MG63 (cell line): ENCODE measurements around the gene RBMS1. TPM values are rescaled to one million over a fixed set of nuclear protein-coding genes. Genes with fewer than 3 reads are reported as not detected.
A peak's percentile ranks its signal among the peaks of the same experiment; 100 is the strongest.

Experiments used
- DNase-seq: peaks from one replicate; pipeline ENCODE4 v3.0.0-alpha.2; 2020
- H3K27me3 ChIP-seq: fragments of 250-450 bp; sonication (Bioruptor Pico); 2 replicates; pipeline ENCODE4 v1.5.1; 2020; ENCODE audit warnings: mild to moderate bottlenecking, moderate library complexity
- H3K36me3 ChIP-seq: fragments of 250-450 bp; sonication (Bioruptor Pico); 2 replicates; pipeline ENCODE4 v1.5.1; 2020; ENCODE audit warnings: mild to moderate bottlenecking, moderate library complexity
- H3K4me3 ChIP-seq: fragments of 250-450 bp; sonication (Bioruptor Pico); 2 replicates; pipeline ENCODE4 v1.5.1; 2020; ENCODE audit warnings: mild to moderate bottlenecking, moderate library complexity
- H3K9me3 ChIP-seq: fragments of 250-450 bp; sonication (Bioruptor Pico); 2 replicates; pipeline ENCODE4 v1.5.1; 2020; ENCODE audit warnings: mild to moderate bottlenecking, moderate library complexity
- total RNA-seq: library from RNA; depleted of rRNA; stranded (reverse); fragments of >200 nt; shearing (Covaris generic); gene quantifications from 2 replicates; pipeline ENCODE4 v1.2.3, GENCODE V29; 2014; ENCODE audit warnings: low replicate concordance

Gene RBMS1
- total RNA-seq, 1 experiment from 2014 or later: 38.7 TPM

DNA sequence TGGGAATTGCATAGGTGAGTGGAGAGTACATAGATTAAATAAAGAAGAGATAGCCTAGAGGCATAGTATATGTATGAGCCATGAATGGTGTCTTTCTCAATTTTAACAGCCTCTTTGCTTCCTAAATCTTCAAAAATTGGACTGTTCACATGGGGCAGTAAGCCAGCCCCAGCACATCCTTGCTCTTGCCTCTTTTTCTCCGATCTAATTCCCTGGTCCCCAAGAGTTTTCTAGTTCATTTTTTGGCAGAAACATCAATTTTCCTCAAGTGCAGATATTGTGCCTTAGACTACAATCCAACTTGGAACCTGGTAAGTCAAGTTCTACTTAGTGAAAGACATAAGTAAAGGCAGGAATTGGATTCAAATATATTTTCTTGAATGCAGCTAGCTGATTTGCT is 243.7 kb downstream of the RBMS1 start:
- no peak for DNase-seq
- Histone ChIP-seq H3K27me3 (no peaks in the 10 kb centered on the region), H3K4me3 (no peak overlapping the region), H3K9me3 (no peaks in the 10 kb centered on the region), H3K36me3 (no peaks in the 10 kb centered on the region)

DNA sequence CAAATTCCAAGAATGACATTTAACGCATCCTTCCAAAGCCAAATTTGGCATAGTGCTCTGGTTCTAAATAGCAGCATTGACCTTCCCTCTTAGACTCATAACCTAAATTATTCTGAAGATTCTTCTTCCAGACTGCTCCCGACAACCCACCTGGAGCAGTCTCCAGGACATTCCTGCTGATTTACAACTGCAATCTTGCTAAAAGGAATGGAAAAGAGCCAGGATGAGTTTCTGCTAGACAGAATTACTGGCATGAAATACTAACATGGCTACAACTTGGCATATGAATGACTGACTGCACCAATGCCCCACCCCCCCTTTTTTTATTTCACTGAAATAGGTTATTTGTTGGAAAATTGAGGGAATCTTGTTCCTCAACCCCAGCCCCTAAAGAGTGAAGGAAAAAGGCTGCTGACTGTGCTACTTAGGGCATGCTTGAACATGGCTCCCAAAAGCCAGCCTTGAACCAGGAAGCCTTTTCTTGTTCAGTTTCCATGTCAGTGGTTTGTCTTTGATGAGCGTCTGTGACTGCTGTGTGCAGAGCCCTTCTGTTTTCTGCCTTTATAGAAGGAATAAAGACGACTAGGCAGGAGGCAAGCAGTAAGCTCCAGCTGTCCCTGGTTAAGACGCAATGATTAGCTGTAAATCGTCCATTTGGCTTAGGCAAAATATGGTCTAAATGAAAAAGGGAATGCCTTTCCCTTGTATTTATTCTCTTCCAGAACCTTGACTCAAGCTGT is 246.1 kb downstream of the RBMS1 start:
- no peaks in the 10 kb centered on the region for H3K36me3 ChIP-seq
- H3K9me3 ChIP-seq: no peaks in the 10 kb centered on the region
- DNase-seq: no peak
- H3K27me3 ChIP-seq: no peaks in the 10 kb centered on the region
- no peak overlapping the region for H3K4me3 ChIP-seq

DNA sequence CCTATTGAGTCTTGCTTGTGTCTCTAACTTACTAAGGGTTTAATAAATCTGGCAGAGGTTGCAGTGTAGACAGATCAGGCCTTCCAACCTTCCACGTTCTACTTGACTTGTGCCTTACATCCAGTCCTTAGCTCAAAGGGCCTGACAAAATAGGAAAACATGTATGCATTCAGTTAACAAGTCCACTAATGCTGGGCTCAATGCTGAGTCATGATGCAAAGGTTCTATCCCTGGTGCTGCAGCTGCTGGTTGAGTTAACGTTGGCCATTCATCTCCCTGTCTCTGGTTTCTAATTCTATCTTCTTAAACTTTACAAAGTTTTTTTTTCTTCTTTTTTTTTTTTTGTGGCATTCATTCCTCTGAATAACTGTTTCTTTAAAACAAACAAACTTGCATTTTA is 247.3 kb downstream of the RBMS1 start:
- H3K36me3 ChIP-seq: no peaks in the 10 kb centered on the region
- H3K9me3 ChIP-seq: no peaks in the 10 kb centered on the region; the same call in 1 of the 2 replicates
- DNase-seq: no peak
- no peaks in the 10 kb centered on the region for H3K27me3 ChIP-seq
- H3K4me3 ChIP-seq: no peak overlapping the region

DNA sequence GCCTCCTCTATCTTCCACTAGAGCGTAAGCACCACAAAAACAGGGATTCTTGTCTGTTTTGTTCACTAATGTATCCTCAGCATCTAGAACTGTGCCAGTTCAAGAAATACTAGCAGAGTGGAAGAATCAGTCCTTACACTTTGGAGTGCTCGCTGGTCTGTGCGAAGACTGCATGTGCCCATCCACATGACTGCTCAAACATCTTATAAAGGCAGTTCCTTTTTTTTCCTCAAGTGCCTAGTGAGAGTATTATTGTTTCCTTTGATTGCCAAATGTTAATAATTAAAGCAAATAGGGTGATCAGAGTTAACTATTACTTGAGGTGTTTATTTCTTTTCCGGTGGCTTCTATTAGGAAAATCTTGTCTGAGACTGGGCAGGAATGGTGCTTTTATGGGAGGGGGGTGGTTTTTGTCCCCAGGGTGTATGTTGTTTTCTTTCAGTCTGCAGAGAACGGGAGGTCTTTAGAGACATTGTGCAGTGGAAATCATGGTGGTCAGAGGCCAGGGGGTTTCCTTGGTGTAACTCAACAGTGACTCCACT is 247.9 kb downstream of the RBMS1 start:
- H3K9me3 ChIP-seq: no peaks in the 10 kb centered on the region; the same call in 1 of the 2 replicates
- H3K27me3 ChIP-seq: no peaks in the 10 kb centered on the region

DNA sequence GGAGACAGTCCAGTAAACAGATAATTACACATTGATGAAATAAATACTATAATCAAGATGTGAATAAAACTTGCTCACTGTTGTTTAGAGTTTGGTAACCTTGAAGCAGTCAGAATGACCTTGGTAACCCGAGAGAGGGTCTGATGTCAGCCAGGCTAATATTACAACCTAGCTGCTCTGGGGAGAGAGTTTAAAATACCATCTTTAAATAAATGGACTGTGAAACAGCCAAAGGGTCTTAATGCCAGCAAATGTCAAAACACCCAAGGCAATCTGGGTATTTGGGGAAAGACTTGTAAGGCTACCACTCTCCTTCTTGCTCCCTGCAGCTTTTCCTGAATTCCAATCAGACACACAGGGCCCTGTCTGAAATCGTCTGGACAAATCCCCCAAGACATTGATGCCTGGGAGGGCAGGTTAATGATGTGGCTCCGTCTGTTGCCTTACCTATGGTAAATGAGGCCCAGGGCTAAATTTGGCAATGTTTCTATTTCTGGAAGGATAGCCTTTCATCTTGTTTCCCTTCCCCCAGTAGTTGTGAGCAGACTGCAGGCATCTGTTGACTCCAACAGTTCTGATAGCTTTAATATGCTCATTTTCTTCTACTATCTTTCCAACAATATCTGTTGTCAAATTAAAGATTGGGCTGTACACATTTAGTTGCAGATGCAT is 250.6 kb downstream of the RBMS1 start:
- DNase-seq: no peak
- Histone ChIP-seq H3K9me3 (no peaks in the 10 kb centered on the region; the same call in 1 of the 2 replicates), H3K36me3 (no peaks in the 10 kb centered on the region), H3K4me3 (no peak overlapping the region), H3K27me3 (no peaks in the 10 kb centered on the region)

More for the DNA sequence above, 247.9 kb downstream of the RBMS1 start:
- no peak for DNase-seq
- Histone ChIP-seq H3K36me3 (no peaks in the 10 kb centered on the region), H3K4me3 (no peak overlapping the region)

DNA sequence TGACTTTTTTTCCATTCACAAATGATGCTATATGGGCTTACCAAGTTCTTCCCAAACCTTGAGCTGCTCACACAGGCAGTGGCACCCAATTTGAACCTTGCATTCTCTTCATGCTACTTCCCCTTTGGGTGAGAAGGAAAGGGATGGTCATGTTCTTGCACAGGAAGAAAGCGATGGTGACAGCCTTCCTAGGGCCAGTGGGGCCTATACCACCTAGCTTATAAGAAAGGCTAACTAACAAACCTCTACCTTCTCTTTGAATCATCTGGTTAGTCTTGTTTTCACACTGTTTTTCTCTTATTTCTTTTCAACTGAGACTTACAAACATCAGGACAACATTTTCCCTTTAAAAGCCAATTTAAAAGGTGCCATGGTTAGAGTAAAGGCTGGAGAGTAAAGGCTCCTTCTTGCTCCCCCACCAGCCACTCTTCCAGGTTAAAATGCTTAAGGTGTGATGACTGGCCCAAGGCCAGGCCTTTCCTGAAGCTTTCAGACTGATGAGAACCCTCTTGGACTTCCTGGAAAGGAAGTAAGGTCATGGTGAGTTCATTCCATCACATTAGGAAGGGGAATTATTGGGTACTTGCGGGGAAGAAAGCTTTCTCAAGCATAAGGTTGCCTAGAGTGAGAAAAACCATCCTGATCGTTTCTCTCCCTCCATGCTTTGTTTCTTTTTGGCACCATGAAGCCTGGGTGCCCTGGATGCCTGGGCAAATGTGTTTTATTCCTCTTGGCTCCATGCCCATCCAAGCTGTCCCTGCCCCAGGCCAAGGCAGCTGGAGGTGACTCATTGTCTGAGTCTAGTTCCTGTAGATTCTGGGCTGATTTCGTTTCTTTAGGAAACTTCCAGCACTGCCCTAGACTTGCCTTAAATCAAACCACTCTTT is 252.1 kb downstream of the RBMS1 start:
- Histone ChIP-seq H3K9me3 (no peaks in the 10 kb centered on the region; the same call in 1 of the 2 replicates), H3K4me3 (no peak overlapping the region), H3K36me3 (no peaks in the 10 kb centered on the region), H3K27me3 (no peaks in the 10 kb centered on the region)
- DNase-seq: peak; percentile 82

DNA sequence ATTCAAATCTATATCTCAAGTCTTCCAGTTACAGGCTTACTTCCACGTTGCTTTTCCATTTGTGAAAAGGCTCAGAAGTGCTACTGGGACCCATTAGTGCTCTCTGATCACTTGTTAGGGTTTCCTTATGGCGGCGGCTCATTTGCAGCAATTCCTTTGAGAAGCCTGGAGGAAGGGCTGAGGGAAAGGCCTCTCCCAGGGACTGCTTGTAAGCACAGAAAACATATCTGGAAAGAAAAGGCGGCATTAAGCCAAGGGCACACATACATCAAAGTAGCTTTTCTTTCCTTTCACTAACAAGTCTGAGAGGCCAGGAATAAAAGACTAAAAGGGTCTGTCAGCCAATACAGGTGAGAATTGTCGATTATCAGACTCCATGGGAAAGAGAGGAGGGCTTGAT is 254.2 kb downstream of the RBMS1 start:
- Histone ChIP-seq H3K36me3 (no peaks in the 10 kb centered on the region), H3K4me3 (no peak overlapping the region), H3K9me3 (no peaks in the 10 kb centered on the region; the same call in 1 of the 2 replicates), H3K27me3 (no peaks in the 10 kb centered on the region)
- DNase-seq: no peak

DNA sequence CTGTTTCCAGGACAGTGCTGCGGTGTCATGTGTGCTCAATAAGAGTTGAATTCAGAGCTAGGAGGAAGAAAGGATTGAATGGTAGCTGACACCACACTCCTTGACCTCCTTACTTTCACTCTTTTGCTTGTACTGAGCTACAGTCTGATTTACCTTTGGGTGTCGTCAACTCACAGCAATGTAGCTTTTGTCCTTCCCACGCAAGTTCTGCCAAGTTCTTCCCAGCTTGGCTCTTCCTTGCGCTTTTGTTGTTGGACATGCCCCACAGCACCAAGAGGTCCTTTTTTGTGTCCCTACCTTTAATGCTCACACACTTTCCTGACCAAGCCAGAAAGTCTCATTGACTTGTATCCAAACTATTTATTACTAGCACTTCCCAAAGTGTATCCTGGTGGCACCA is 255.2 kb downstream of the RBMS1 start:
- no peaks in the 10 kb centered on the region for H3K36me3 ChIP-seq
- H3K9me3 ChIP-seq: no peaks in the 10 kb centered on the region; the same call in 1 of the 2 replicates
- H3K27me3 ChIP-seq: no peaks in the 10 kb centered on the region
- DNase-seq: no peak
- H3K4me3 ChIP-seq: no peak overlapping the region

DNA sequence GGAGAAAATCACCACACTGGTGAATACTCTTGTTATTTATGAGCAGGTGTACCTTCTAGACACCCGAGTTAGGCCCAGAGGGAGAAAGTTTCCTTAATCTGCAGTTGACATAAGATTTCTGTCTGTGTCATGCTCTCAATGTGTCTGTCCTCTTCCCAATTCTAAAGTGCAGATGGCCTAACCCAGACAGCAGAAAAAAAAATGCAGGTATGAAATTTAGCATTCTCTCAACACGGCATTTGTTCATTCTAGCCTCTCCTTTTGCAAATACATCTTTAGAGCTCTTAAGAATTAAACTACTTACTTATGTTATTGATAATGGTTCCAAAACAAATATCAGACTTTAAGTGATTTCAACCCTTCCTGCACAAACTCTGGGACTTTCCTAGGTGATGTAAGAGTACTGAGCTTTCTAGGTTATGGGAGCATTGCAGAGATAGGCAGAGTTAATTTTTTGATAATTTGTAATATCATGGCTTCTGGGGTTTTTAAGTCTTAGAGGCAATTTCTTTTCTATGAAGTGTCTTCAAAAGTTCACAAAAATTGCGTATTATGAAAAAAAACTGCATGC is 260.6 kb downstream of the RBMS1 start:
- Histone ChIP-seq H3K36me3 (no peaks in the 10 kb centered on the region), H3K9me3 (no peaks in the 10 kb centered on the region), H3K4me3 (no peak overlapping the region), H3K27me3 (no peaks in the 10 kb centered on the region)
- no peak for DNase-seq

DNA sequence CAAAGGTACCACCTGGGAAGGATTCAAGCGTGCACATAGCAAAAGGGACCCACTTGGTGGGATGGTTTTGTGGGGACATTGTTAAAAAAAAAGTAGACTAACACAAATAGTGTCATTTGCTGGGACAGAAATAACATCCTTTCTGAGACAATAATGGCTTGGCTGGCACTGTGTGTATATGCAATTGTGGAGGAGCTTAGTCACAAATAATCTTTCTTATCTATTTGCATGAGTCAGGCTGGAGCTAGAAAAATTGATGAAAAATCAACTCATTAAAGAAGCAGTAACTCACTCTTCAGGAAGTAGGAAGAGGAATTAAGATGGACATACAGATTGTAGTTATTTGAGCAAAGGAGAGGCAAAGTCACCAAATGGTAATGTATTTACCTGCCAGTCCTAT is 264.0 kb downstream of the RBMS1 start:
- no peak for DNase-seq
- H3K36me3 ChIP-seq: no peaks in the 10 kb centered on the region
- no peak overlapping the region for H3K4me3 ChIP-seq

DNA sequence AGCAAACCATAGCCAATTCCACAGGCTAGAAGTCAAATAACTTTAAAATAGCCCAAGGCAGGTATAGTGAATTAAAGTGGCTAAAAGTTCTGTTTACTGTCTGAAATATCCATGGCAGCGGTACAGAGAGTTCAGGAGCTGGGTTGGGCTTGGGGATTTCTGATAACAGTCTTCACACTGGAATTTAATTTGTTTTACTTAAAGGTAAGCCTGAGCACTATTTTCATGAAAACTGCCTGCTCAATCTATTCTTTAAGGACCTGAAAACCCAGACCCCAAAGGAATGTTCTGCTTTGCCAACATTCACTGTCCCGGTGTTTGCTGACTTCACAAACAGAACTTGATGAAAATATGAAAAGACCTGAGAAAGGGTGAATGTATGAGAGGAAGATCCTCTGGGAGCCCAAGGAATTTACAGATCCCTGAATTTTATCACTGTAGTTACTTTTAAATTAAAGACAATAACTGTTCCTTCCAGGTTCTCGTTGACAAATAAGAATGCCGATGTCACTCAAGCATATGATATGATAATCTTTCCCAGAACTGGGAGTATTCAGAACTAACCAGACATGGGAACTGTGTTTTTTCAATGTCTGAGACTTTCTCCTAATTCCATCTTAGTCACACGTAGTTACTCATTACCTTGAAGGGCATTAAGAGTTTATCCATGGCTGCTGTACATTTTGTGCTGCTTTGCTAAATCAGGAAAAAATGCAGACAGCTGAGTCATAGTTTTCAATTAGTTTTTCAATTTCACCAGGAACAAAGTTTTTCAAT is 265.3 kb downstream of the RBMS1 start:
- Histone ChIP-seq H3K9me3 (no peaks in the 10 kb centered on the region), H3K36me3 (no peaks in the 10 kb centered on the region), H3K27me3 (no peaks in the 10 kb centered on the region), H3K4me3 (no peak overlapping the region)
- DNase-seq: no peak

More for the DNA sequence above, 264.0 kb downstream of the RBMS1 start:
- Histone ChIP-seq H3K9me3 (no peaks in the 10 kb centered on the region), H3K27me3 (no peaks in the 10 kb centered on the region)

DNA sequence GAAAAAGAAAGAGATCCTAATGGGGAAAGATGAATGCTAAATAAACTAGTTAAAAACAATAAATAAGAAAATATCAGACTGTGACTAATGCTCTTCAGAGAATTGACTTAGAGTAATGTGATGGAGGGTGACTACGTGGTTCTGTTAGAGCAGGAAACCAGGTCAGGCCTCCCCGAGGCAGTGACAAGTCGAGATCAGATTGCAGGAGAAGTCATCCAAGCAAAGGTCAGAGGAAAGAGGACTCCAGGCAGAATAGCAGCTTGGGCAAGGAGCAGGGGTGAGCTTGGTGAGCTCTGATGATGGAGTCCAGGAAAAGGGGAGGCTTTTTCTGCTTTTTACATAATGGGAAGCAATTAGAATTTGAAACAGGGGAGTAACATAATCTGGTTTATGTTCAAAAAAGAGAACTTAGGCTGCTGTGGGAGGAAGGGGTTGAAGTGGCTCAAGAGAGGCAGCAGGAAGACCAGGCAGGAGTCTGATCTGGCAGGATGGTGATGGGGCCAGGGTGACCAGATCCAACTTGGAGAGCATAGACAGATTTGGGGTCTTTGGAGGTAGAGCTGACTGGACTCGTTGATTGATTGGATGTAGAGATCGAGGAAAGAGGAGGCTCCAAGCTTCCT is 266.2 kb downstream of the RBMS1 start:
- peak; percentile 23 for DNase-seq
- H3K9me3 ChIP-seq: no peaks in the 10 kb centered on the region
- no peak overlapping the region for H3K4me3 ChIP-seq
- no peaks in the 10 kb centered on the region for H3K27me3 ChIP-seq
- H3K36me3 ChIP-seq: no peaks in the 10 kb centered on the region

DNA sequence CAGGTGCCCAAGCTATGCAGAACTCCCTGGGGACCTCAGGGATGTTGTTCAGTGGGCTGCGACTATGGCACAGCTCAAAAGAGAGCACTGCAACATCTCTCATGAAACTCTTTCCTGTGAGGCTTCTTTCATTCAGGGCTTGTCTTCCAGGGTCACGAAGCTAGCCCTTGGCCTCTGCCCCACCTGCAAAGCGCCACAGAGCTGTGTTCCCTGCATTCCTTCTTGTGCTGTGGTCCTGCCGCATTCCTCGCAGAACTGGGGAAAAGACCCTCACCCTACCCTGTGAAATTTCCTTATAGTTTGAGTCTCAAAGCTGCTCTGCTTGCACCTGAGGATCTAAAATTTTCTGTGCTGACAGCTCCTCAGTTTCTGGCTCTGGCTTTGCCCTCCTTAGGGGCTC is 267.2 kb downstream of the RBMS1 start:
- Histone ChIP-seq H3K4me3 (no peak overlapping the region), H3K36me3 (no peaks in the 10 kb centered on the region), H3K9me3 (no peaks in the 10 kb centered on the region), H3K27me3 (no peaks in the 10 kb centered on the region)
- DNase-seq: no peak

DNA sequence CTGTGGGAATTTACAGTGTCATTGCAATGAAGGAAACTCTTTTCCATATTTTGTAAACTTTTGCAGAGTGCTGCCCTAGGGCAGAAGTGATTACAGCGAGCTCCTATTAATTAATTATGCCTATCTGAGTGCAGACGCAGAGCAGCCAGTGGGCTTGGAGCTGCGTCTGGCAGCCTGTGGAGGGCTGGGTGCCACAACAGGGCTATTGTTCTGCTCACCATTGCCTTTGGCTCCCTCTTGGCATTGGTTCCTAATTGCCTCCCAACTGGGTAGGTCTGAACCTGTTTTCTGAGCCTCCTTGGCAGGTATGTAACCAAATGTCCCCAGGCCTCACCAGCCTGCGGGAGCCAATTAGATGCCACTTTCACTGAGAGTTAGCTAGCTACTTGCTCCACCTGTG is 267.9 kb downstream of the RBMS1 start:
- Histone ChIP-seq H3K9me3 (no peaks in the 10 kb centered on the region), H3K4me3 (no peak overlapping the region), H3K27me3 (no peaks in the 10 kb centered on the region), H3K36me3 (no peaks in the 10 kb centered on the region)
- DNase-seq: no peak

DNA sequence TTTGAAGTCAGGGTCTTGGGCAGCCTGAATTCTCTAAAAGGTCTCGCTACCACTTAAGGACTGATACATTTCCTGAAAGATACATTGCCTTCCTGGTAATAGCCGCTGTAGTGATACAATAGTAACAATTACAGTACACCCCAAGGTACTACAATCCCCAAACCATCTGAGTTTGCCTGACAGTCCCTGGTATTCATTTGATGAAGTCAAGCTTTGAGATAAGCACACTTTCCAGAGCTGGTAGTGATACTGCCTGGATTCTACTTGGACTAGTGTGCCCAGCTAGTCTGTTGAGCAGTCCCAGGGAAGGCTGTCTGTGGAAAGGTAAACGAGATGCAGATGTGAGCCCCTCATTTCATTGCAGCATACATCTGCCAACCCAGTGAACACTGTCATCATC is 269.1 kb downstream of the RBMS1 start:
- Histone ChIP-seq H3K9me3 (no peaks in the 10 kb centered on the region), H3K27me3 (no peaks in the 10 kb centered on the region), H3K36me3 (no peaks in the 10 kb centered on the region), H3K4me3 (no peak overlapping the region)
- no peak for DNase-seq
